ENCODE measurements around the gene KRT85. TPM values are rescaled to one million over a fixed set of nuclear protein-coding genes. Genes with fewer than 3 reads are reported as not detected.

KRT85 gene
- total and polyA plus RNA-seq, 8 donors = not detected

GRCh38 chr12:52367876-52368275 is 595 bp upstream of the KRT85 start:
- DNase-seq = no peak
- no peak overlapping the region for H3K4me3 ChIP-seq
- H3K9me3 ChIP-seq = no peaks in the 10 kb centered on the region
- H3K27me3 ChIP-seq = no peaks in the 10 kb centered on the region
- H3K36me3 ChIP-seq = no peaks in the 10 kb centered on the region
- no peak for ATAC-seq
- 89 to 90% methylated on average over 6 of the region's 6 CpGs for WGBS, 2 donors
- no peak for TF ChIP-seq CTCF (IDR thresholded peaks at IDR 0.05)
- FAIRE-seq = no peak
- H3K4me1 ChIP-seq = no peaks in the 10 kb centered on the region
- no peak overlapping the region for H3K27ac ChIP-seq
- intact Hi-C loops (cut with DNase I) = no loop called here

- FAIRE-seq (no peak), ATAC-seq (no peak), DNase-seq (no peak)
- WGBS, 2 donors = 91 to 93% methylated on average over 14 of the region's 14 CpGs
- no peak overlapping the region for H3K4me3 ChIP-seq
- no peak overlapping the region for H3K27ac ChIP-seq
- H3K4me1 ChIP-seq = no peaks in the 10 kb centered on the region
- intact Hi-C loops (cut with DNase I) = no loop called here
- H3K9me3 ChIP-seq = no peaks in the 10 kb centered on the region
- H3K27me3 ChIP-seq = no peaks in the 10 kb centered on the region
- TF ChIP-seq CTCF (IDR thresholded peaks at IDR 0.05) = no peak
- H3K36me3 ChIP-seq = no peaks in the 10 kb centered on the region
Observed at GRCh38 chr12:52364901-52365489, 2.3 kb downstream of the KRT85 start.

GRCh38 chr12:52364061-52364460 is 3.2 kb downstream of the KRT85 start:
- TF ChIP-seq CTCF (IDR thresholded peaks at IDR 0.05) = no peak
- DNase-seq (no peak), ATAC-seq (no peak), FAIRE-seq (no peak)
- Histone ChIP-seq H3K4me1 (no peaks in the 10 kb centered on the region), H3K4me3 (no peak overlapping the region), H3K27ac (no peak overlapping the region), H3K9me3 (no peaks in the 10 kb centered on the region), H3K27me3 (no peaks in the 10 kb centered on the region), H3K36me3 (no peaks in the 10 kb centered on the region)
- intact Hi-C loops (cut with DNase I) = no loop called here
- 84 to 91% methylated on average over 7 of the region's 7 CpGs for WGBS, 2 donors

GRCh38 chr12:52363111-52363679 is 4.1 kb downstream of the KRT85 start:
- DNase-seq = no peak
- WGBS, 2 donors = 93 to 96% methylated on average over 12 of the region's 12 CpGs
- Histone ChIP-seq H3K4me1 (no peaks in the 10 kb centered on the region), H3K27me3 (no peaks in the 10 kb centered on the region), H3K9me3 (no peaks in the 10 kb centered on the region), H3K4me3 (no peak overlapping the region), H3K36me3 (no peaks in the 10 kb centered on the region), H3K27ac (no peak overlapping the region)
- no peak for FAIRE-seq
- intact Hi-C loops (cut with DNase I) = no loop called here
- TF ChIP-seq CTCF (IDR thresholded peaks at IDR 0.05) = no peak
- no peak for ATAC-seq

- Histone ChIP-seq H3K27ac (no peak overlapping the region), H3K36me3 (no peaks in the 10 kb centered on the region), H3K4me3 (no peak overlapping the region), H3K27me3 (no peaks in the 10 kb centered on the region), H3K4me1 (no peaks in the 10 kb centered on the region), H3K9me3 (no peaks in the 10 kb centered on the region)
- no peak for FAIRE-seq
- ATAC-seq = no peak
- DNase-seq = no peak
- intact Hi-C loops (cut with DNase I) = no loop called here
- 88 to 92% methylated on average over 11 of the region's 11 CpGs for WGBS, 2 donors
- no peak for TF ChIP-seq CTCF (IDR thresholded peaks at IDR 0.05)
Observed at GRCh38 chr12:52362118-52362726, 5.1 kb downstream of the KRT85 start.

Measured in pancreas (tissue), 10 donors.